Measurements from ENCODE around the gene CCNC. TPM values are rescaled to one million over a fixed set of nuclear protein-coding genes. Genes with fewer than 3 reads are reported as not detected.

The CCNC gene
- total RNA-seq, 1 experiment from 2014 or later: 93.1 TPM

- TF ChIP-seq HMGXB4 (CRISPR knock-in tag; IDR thresholded peaks at IDR 0.05) (no peak), ATF1 (CRISPR knock-in tag; IDR thresholded peaks at IDR 0.05) (no peak), SOX15 (CRISPR knock-in tag; IDR thresholded peaks at IDR 0.05) (no peak), JUN (CRISPR knock-in tag; IDR thresholded peaks at IDR 0.05) (no peak), ZNF263 (CRISPR knock-in tag; IDR thresholded peaks at IDR 0.05; ENCODE audit: low read depth) (no peak), NFYB (CRISPR knock-in tag; conservative IDR thresholded peaks at IDR 0.05; ENCODE audit: low read depth) (no peak), ZSCAN18 (CRISPR knock-in tag; IDR thresholded peaks at IDR 0.05) (no peak), ETV6 (CRISPR knock-in tag; IDR thresholded peaks at IDR 0.05) (no peak), GABPB1 (CRISPR knock-in tag; IDR thresholded peaks at IDR 0.05) (no peak)
Observed at GRCh38 chr6:99606656-99607415, 38.4 kb upstream of the CCNC start, which contains the start of gene PRDM13 (continued).

GRCh38 chr6:99605911-99606655 lies 37.6 kb upstream of the CCNC start:
- Mint-ChIP-seq H3K27me3 (ENCODE audit: low read depth) (peaks cover 100% of the 10 kb centered on the region), H3K36me3 (no peaks in the 10 kb centered on the region), H3K4me3 (peak overlapping the region; percentile 8; the same call in 1 of the 2 replicates), H3K4me1 (peaks cover 71% of the 10 kb centered on the region), H3K9me3 (no peaks in the 10 kb centered on the region), H3K27ac (no peak overlapping the region)
- CTCF ChIA-PET: interaction anchor here (0.5 to 3.0 kb wide), 18 partner anchors 8 to 1782 kb away, joined by 3 to 34 read pairs (median 5); partner anchors contain the start of genes CCNC and SIM1
- POLR2A ChIA-PET: interaction anchor here (1.1 kb wide), 1 partner anchor 38 kb away, joined by 4 read pairs; the partner anchor contains the start of gene CCNC
- DNase-seq (ENCODE audit: low spot score): no peak
- no peak for ATAC-seq
- TF ChIP-seq TEAD1 (CRISPR knock-in tag; IDR thresholded peaks at IDR 0.05): no peak
- TF ChIP-seq, protein P1, sequence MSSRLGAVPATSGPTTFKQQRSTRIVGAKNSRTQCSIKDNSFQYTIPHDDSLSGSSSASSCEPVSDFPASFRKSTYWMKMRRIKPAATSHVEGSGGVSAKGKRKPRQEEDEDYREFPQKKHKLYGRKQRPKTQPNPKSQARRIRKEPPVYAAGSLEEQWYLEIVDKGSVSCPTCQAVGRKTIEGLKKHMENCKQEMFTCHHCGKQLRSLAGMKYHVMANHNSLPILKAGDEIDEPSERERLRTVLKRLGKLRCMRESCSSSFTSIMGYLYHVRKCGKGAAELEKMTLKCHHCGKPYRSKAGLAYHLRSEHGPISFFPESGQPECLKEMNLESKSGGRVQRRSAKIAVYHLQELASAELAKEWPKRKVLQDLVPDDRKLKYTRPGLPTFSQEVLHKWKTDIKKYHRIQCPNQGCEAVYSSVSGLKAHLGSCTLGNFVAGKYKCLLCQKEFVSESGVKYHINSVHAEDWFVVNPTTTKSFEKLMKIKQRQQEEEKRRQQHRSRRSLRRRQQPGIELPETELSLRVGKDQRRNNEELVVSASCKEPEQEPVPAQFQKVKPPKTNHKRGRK (CRISPR knock-in tag; IDR thresholded peaks at IDR 0.05; ENCODE audit: borderline replicate concordance): no peak
- TF ChIP-seq, protein P2, sequence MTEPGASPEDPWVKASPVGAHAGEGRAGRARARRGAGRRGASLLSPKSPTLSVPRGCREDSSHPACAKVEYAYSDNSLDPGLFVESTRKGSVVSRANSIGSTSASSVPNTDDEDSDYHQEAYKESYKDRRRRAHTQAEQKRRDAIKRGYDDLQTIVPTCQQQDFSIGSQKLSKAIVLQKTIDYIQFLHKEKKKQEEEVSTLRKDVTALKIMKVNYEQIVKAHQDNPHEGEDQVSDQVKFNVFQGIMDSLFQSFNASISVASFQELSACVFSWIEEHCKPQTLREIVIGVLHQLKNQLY (CRISPR knock-in tag; IDR thresholded peaks at IDR 0.05): no peak
- no peak for TF ChIP-seq MAX (CRISPR knock-in tag; IDR thresholded peaks at IDR 0.05)
- TF ChIP-seq ZNF281 (CRISPR knock-in tag; IDR thresholded peaks at IDR 0.05): no peak
- TF ChIP-seq CBFB (CRISPR knock-in tag; IDR thresholded peaks at IDR 0.05; ENCODE audit: low read depth): no peak
- TF ChIP-seq ZNF317 (CRISPR knock-in tag; IDR thresholded peaks at IDR 0.05; ENCODE audit: borderline replicate concordance, low read depth): no peak
- TF ChIP-seq, protein P3, sequence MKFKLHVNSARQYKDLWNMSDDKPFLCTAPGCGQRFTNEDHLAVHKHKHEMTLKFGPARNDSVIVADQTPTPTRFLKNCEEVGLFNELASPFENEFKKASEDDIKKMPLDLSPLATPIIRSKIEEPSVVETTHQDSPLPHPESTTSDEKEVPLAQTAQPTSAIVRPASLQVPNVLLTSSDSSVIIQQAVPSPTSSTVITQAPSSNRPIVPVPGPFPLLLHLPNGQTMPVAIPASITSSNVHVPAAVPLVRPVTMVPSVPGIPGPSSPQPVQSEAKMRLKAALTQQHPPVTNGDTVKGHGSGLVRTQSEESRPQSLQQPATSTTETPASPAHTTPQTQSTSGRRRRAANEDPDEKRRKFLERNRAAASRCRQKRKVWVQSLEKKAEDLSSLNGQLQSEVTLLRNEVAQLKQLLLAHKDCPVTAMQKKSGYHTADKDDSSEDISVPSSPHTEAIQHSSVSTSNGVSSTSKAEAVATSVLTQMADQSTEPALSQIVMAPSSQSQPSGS (CRISPR knock-in tag; IDR thresholded peaks at IDR 0.05; ENCODE audit: borderline replicate concordance, low read depth): no peak
- no peak for TF ChIP-seq ETV6 (CRISPR knock-in tag; IDR thresholded peaks at IDR 0.05)
- no peak for TF ChIP-seq STAT6 (CRISPR knock-in tag; conservative IDR thresholded peaks at IDR 0.05; ENCODE audit: low read depth)
- no peak for TF ChIP-seq RELA (CRISPR knock-in tag; IDR thresholded peaks at IDR 0.05; ENCODE audit: borderline replicate concordance)
- no peak for TF ChIP-seq ELF4 (CRISPR knock-in tag; IDR thresholded peaks at IDR 0.05; ENCODE audit: low read depth)
- TF ChIP-seq ZNF138 (CRISPR knock-in tag; conservative IDR thresholded peaks at IDR 0.05): no peak
